Measurements from ENCODE around the gene MYL9. TPM values are rescaled to one million over a fixed set of nuclear protein-coding genes. Genes with fewer than 3 reads are reported as not detected.
A peak's percentile ranks its signal among the peaks of the same experiment; 100 is the strongest.

MYL9 gene
- total and polyA plus RNA-seq, 2 of the 4 experiments (the other 2 are of a cell fraction): 97.5 to 425 TPM

GRCh38 chr20:36572701-36573102 lies 31.4 kb downstream of the MYL9 start:
- DNase-seq (peak; percentile 51), ATAC-seq (ENCODE audit: low read depth) (peak; percentile 2; the same call in 1 of the 2 replicates)
- Histone ChIP-seq H3K18ac (ENCODE audit: low read depth, low read length) (peak overlapping the region; percentile 72), H3K36me3 (ENCODE audit: control insufficient read depth, insufficient read depth, low read length) (no peaks in the 10 kb centered on the region), H3K79me1 (ENCODE audit: low read depth in 1 of 2, low read length in 2 of 2) (peaks cover 17 to 34% of the 10 kb centered on the region in 2 experiments), H2AFZ (replicated peaks; ENCODE audit: low read length, poor library complexity) (peak overlapping the region; percentile 98), H2BK5ac (ENCODE audit: low read depth, low read length, poor library complexity, severe bottlenecking) (peak overlapping the region; percentile 6), H2BK15ac (ENCODE audit: low read depth, low read length) (peak overlapping the region; percentile 98; the same call in 2 of the 3 replicates), H2BK20ac (ENCODE audit: low read depth, low read length) (peak overlapping the region; percentile 57; the same call in 1 of the 2 replicates), H4K91ac (ENCODE audit: insufficient read depth, low read depth, low read length) (peak overlapping the region; percentile 91), H2BK120ac (ENCODE audit: low read depth, low read length) (peak overlapping the region; percentile 87), H4K5ac (ENCODE audit: low read depth, low read length) (peak overlapping the region; percentile 90), H3K27me3 (ENCODE audit: control insufficient read depth, insufficient read depth, low read length) (no peaks in the 10 kb centered on the region), H4K8ac (ENCODE audit: low read depth in 2 of 2, low read length in 2 of 2) (peak overlapping the region; percentile 99 to 100), H2AK5ac (ENCODE audit: low read depth, low read length) (peak overlapping the region; percentile 96), H2AK9ac (replicated peaks; ENCODE audit: low read depth, low read length, poor library complexity) (peak overlapping the region; percentile 95), H3K4ac (ENCODE audit: low read depth, low read length) (peak overlapping the region; percentile 98), H3K9me1 (ENCODE audit: insufficient read depth, low read length) (peaks cover 20% of the 10 kb centered on the region), H3K56ac (ENCODE audit: extremely low read depth, insufficient read depth, low read length) (peak overlapping the region; percentile 47), H3K9ac (ENCODE audit: low read depth, low read length) (peak overlapping the region; percentile 20), H3K9me3 (ENCODE audit: control insufficient read depth, insufficient read depth, low read length) (no peaks in the 10 kb centered on the region), H3K23ac (ENCODE audit: low read depth, low read length) (peak overlapping the region; percentile 78), H3K4me1 (ENCODE audit: control insufficient read depth, insufficient read depth, low read length) (peaks cover 13% of the 10 kb centered on the region), H3K27ac (ENCODE audit: insufficient read depth, low read length) (peak overlapping the region; percentile 54), H3K4me2 (ENCODE audit: low read depth, low read length) (peak overlapping the region; percentile 70), H3K14ac (replicated peaks; ENCODE audit: low read depth, low read length) (peak overlapping the region; percentile 97), H3K4me3 (ENCODE audit: insufficient read depth, low read depth, low read length) (peak overlapping the region; percentile 26), H4K20me1 (ENCODE audit: insufficient read depth, low read length) (peaks cover 23% of the 10 kb centered on the region)
- in situ Hi-C loops (cut with MboI; ENCODE audit: low sequenced_read_pairs) (no loop called here), intact Hi-C loops (cut with micrococcal nuclease) (no loop called here), dilution Hi-C loops (cut with HindIII; ENCODE audit: low sequenced_read_pairs, unreplicated experiment) (no loop called here)
- no TSS peak for BruUV-seq (replicated peaks)
- ChIA-PET POLR2A (ENCODE audit: unreplicated experiment) (interaction anchor here (0.5 kb wide), 1 partner anchor 20 kb away, joined by 5 read pairs; no protein-coding TSS in a partner anchor), CTCF (no interaction called here)
- 21% methylated on average over 6 of the region's 20 CpGs; no CpG with 5 or more reads in 1 of the 2 experiments for WGBS, 2 experiments (ENCODE audit: extremely low coverage in 2 of 2, insufficient read length in 1 of 2)
- TF ChIP-seq CHD1 (IDR thresholded peaks at IDR 0.05; ENCODE audit: low read depth, low read length) (no peak), FOS (IDR thresholded peaks at IDR 0.05; ENCODE audit: low read depth, low read length) (0 out of 2 replicates have a peak, but pooled peaks have one; percentile 2), RFX5 (IDR thresholded peaks at IDR 0.05; ENCODE audit: low read depth, low read length) (no peak)
